H4 (cell line): ENCODE data around the gene DRD3. TPM values are rescaled to one million over a fixed set of nuclear protein-coding genes. Genes with fewer than 3 reads are reported as not detected.

Experiments
- DNase-seq: peaks from one replicate; pipeline ENCODE4 v3.0.0-alpha.2; 2015; ENCODE audit warnings: low spot score
- total RNA-seq: library from RNA; depleted of rRNA; stranded (reverse); fragments of >200 nt; shearing (Covaris generic); gene quantifications from 2 replicates; pipeline ENCODE4 v1.2.3, GENCODE V29; 2014

The DRD3 gene
- total RNA-seq, 1 experiment from 2014 or later = not detected

- DNase-seq = no peak
Observed at GRCh38 chr3:114120211-114120610, 58.6 kb downstream of the DRD3 start.

- DNase-seq = no peak
Observed at GRCh38 chr3:114119776-114120175, 59.1 kb downstream of the DRD3 start.

- DNase-seq = no peak
Observed at GRCh38 chr3:114115143-114115542, 63.7 kb downstream of the DRD3 start.

GRCh38 chr3:114114719-114115118, 64.1 kb downstream of the DRD3 start:
- no peak for DNase-seq

GRCh38 chr3:114112696-114113095, 66.2 kb downstream of the DRD3 start:
- no peak for DNase-seq

- no peak for DNase-seq
Observed at GRCh38 chr3:114111060-114111770, 67.6 kb downstream of the DRD3 start.

- no peak for DNase-seq
Observed at GRCh38 chr3:114110439-114110838, 68.4 kb downstream of the DRD3 start.

- no peak for DNase-seq
Observed at GRCh38 chr3:114108137-114108536, 70.7 kb downstream of the DRD3 start.

- DNase-seq = peak; percentile 21
Observed at GRCh38 chr3:114104414-114104813, 74.4 kb downstream of the DRD3 start.

GRCh38 chr3:114103858-114104257, 75.0 kb downstream of the DRD3 start:
- no peak for DNase-seq

- DNase-seq = no peak
Observed at GRCh38 chr3:114103181-114103580, 75.7 kb downstream of the DRD3 start.

GRCh38 chr3:114101101-114101500, 77.8 kb downstream of the DRD3 start:
- DNase-seq = no peak

GRCh38 chr3:114095796-114096195, 83.1 kb downstream of the DRD3 start:
- DNase-seq = no peak

GRCh38 chr3:114093596-114093995, 85.3 kb downstream of the DRD3 start:
- peak; percentile 56 for DNase-seq

- no peak for DNase-seq
Observed at GRCh38 chr3:114093016-114093380, 85.9 kb downstream of the DRD3 start.

GRCh38 chr3:114092151-114093015, 86.5 kb downstream of the DRD3 start:
- DNase-seq = no peak

- no peak for DNase-seq
Observed at GRCh38 chr3:114089675-114090074, 89.2 kb downstream of the DRD3 start.

GRCh38 chr3:114086356-114086755, 92.5 kb downstream of the DRD3 start:
- no peak for DNase-seq

GRCh38 chr3:114083112-114083511, 95.7 kb downstream of the DRD3 start:
- no peak for DNase-seq

GRCh38 chr3:114081037-114081436, 97.8 kb downstream of the DRD3 start:
- DNase-seq = no peak

GRCh38 chr3:114080201-114080600, 98.7 kb downstream of the DRD3 start:
- DNase-seq = no peak

- DNase-seq = no peak
Observed at GRCh38 chr3:114079761-114080160, 99.1 kb downstream of the DRD3 start.

GRCh38 chr3:114078126-114078525, 100.7 kb downstream of the DRD3 start:
- no peak for DNase-seq
